ENCODE measurements around the gene SLC39A5.

GRCh38 chr12:56190695-56191155 lies 39.1 kb upstream of the SLC39A5 start:
- TF ChIP-seq POLR2A (IDR thresholded peaks at IDR 0.05) = no peak
- no peak for TF ChIP-seq CTCF (IDR thresholded peaks at IDR 0.05)

Measured in prostate gland (tissue), 2 donors.